Glomerular endothelial cell (primary cell): Measurements from ENCODE around the gene C1orf159. TPM values are rescaled to one million over a fixed set of nuclear protein-coding genes. Genes with fewer than 3 reads are reported as not detected.

Source experiments
- DNase-seq: peaks from one replicate; pipeline ENCODE4 v3.0.0-alpha.2; 2011; ENCODE audit warnings: low read depth, low spot score; ENCODE audit errors: extremely low read depth
- total RNA-seq: library from RNA; depleted of rRNA; stranded (reverse); fragments of >200 nt; gene quantifications from 2 replicates; pipeline ENCODE4 v1.2.3, GENCODE V29; 2015

The C1orf159 gene
- total RNA-seq, 1 donor from 2014 or later, result 32.1 TPM

GRCh38 chr1:1094981-1095380 lies 20.9 kb downstream of the C1orf159 start:
- DNase-seq, result no peak

DNA sequence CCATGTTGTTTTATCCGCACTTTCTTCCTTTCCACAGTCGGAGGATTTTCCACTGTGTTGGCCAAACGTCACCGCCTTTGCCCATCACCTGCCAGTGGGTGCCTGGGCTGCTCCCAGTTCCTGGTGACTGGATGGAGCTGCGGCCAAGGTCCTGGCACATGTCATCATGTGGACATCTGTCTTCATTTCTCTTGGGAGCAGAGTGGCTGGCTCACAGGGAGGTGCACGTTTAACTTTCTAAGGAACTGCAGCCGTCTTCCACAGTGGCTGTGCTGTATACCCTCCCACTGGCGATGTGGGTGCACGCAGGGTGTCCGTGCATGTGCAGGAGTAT lies 22.3 kb downstream of the C1orf159 start:
- DNase-seq, result no peak

GRCh38 chr1:1092894-1093609 lies 22.8 kb downstream of the C1orf159 start:
- no peak for DNase-seq

- no peak for DNase-seq
Measured at GRCh38 chr1:1092149-1092855, 23.6 kb downstream of the C1orf159 start.

DNA sequence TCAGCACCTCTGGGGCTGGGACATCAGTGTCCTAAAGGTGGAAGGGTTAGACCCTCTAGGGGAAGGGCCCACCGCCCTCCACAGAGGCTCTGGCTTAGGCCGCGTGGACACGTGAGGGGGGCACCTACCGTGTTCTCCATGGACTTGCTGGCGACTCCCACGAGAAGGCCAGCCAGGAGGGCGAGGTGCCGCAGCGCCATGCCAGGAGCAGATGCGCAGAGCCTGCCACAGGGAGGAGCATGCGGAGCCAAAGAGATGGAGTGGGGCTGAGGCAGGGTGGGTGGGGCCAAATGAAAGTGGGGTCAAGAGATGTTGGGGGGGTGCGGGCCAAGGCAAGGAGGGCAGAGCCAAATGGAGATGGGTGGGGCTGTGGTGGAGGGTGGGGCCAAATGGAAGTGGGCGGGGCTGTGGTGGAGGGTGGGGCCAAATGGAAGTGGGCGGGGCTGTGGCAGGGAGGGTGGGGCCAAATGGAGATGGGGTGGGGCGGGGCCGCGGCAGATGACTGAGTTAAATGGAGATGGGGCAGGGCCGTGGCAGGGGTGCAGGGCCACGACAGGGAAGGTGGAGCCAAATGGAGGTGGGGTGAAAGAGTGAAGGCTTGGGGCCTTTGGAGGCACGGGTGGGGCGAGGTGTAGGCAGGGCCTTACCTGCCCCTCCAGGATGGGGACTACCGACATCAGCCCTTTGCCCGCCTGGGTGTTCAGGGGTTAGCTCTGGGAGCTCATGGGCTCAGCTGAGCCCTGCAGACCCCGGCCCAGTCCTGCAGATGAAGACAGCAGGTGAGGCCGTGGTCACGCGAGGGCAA lies 24.3 kb downstream of the C1orf159 start:
- no peak for DNase-seq

DNA sequence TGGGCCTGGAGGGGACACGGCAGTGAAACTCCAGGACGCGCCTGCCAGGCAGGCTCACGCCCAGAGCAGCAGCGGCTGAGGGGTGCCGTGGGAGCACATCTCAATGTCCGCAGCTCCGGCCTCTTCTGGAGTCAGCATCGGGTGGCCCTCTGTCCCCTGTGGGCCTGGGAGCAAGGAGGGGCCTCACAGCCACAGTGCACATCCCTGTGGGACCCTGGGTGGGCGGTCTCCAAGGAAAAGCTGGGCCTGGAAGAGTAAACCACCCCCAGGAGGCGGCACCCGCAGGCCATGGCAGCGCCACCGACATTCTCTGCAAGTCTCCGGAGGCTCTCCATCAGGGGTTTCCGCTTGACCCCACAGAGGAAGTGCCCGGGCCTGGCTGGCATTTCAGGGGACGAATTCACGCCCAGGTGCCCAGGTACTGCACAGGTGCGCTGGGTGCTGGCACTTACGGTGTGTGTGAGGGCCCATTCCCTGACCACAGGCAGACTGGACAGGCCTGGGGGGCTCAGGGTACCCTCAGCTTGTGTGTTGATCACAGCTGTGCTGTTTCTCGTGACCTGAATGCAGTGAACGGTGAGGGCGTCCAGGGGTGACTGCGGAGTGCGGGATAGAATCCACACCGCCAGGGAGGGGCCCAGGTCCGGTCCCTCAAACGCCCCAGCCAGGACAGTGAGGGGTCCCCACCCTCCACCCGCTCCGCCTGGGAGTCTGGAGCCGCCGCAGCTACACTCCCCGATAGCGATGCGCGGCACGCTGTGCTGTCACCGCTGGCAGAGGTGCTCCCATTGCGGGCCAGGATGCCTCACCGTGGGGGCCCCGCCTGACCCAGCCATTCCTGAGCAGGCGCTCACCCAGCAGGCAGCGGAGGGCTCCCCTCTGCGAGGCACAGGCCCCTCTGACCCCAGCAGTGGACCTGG lies 25.2 kb downstream of the C1orf159 start:
- no peak for DNase-seq

DNA sequence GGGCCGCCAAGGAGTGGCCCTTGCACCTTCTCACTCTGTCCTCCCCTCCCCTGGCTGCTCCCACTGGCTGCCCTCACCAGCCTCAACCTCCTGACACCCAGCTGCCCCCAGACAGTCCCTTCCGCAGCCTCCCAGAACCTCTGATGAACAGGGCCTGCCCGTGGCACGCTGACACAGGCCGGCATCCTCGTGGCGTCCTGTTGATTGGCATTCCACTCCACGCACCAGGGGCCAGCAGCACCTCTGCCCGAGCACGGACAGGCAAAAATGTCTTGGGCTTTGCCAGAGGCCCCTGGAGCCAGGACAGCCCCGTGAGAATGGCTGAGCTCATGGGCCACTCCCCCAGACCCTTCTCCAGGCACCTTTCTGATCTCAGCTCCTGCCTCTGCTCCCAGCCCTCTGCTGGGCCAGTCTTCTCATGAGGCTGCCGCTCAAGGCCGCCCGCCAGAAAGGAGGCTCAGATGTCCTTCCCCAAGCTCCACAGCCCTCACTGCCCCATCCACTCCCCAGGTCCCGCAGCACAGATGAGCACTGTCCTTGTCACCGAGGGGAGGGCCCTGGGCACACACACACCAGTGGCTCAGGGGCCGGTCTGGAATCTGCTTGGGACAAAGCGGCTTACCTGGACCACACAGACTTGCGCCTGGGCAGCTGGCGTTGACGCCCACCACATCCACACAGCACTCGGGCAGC lies 26.0 kb downstream of the C1orf159 start:
- no peak for DNase-seq

DNA sequence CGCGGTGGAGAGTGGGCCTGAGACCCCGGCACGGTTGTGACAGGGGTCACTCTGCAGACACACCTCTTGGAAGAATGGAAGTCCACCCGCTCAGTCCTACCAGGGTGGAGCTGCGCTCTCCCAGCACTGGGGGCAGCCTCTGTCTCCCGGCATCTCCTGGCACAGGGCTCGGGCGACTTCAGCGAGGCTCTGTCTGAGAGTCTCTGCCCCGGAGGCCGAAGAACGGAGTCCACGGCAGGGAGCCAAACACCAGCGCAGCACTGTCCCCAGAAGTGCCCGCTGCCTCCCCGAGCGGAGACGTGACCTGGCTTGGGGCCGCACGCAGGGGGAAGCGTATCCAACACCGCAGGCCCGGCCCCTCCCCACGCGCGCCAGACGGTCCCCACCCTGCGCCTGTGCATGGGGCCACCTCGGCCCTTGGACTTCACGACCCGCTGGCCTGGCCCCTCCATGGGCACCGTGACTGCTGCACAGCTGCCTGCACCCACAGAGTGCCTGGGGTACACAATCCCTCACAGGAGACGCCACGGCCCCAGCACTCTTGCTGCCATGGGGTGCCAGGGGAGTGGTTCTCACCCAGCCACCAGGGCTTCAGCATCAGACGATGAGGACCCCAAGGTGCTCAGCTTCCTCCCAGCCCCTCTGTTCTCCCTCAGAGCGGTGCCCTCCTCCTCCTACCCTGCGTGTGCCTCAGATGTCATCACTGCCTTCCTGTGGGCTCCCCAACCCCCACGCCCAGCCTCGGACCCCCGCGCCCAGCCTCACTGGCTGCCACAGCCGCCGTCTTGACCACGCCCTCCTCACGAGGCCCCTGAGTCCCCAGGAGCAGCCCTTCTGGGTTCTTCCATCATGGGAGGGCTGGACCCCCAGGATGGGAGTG lies 26.8 kb downstream of the C1orf159 start:
- no peak for DNase-seq

GRCh38 chr1:1088029-1088800 lies 27.7 kb downstream of the C1orf159 start:
- DNase-seq, result no peak

DNA sequence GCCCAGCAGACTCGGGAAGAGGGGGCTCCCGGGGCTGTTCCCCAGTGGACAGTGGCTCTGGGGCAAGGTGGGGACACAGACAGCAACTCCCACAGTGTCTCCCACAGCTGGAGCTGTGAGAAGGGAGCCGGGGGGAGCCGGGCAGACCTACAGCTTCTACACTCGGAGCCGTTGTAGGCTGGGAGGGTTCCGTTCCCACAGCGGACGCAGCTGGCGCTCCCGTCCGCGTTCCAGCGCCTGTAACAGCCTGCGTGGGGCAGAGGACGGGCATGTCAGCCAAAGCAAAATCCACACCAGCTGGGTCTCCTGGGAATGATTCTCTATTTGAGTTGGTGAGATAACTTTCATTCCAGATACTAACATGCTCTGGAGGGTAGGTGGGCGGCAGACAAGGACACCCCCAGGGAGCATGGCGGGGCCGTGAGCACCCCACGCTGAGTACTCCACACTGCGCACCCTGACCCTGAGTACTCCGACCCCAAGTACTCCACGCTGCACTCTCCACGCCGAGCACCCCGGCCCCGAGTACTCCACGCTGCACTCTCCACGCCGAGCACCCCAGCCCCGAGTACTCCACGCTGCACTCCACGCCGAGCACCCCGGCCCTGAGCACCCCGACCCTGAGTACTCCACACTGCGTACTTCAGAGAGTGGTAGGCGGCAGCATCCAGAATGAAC lies 28.4 kb downstream of the C1orf159 start:
- no peak for DNase-seq

- DNase-seq, result no peak
Measured at GRCh38 chr1:1086911-1087341, 29.0 kb downstream of the C1orf159 start.

DNA sequence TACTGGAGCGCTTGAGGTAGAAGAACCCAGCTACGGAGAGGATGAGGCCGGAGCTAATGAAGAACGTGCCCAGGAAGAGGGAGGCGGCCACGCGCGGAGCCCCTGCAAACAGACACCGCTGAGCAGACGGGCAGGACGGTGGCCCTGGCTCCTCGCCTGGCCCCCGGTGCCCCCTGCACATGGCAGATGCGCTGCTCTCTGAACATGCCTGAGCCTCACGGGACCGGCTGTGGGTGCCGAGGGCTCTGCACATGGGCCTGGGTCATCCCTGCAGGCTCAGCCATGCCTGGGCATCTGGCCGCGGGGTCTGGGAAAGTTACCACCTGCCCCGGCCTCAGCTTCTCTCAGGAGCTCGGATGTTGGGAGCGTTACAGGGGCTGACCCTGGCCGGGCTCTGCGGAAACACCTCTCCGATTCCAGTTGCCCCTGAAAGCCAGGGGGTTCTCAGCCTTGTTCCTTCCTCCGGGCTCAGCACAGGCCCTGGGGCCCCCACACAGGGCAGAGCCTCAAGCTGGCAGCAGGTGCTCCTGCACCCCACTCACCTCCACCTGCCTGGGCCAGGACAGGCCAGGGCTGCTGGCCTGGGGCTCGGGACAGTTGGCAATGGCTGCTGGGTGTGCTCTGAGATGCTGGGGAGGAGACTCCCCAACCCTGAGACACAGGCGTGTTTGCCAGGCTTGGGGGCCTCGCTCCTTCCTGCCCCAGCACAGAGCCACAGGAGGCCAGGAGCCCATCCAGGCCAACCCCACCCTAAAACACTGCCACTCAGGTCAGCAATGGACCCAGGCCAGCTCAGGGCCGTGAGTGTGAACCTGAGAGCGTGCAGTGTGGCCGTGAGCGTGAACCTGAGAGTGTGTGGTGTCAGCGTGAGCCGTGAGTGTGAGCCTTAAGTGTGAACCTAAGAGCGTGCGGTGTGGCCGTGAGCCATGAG lies 29.7 kb downstream of the C1orf159 start:
- DNase-seq, result no peak

- no peak for DNase-seq
Measured at GRCh38 chr1:1085171-1085841, 30.6 kb downstream of the C1orf159 start.

DNA sequence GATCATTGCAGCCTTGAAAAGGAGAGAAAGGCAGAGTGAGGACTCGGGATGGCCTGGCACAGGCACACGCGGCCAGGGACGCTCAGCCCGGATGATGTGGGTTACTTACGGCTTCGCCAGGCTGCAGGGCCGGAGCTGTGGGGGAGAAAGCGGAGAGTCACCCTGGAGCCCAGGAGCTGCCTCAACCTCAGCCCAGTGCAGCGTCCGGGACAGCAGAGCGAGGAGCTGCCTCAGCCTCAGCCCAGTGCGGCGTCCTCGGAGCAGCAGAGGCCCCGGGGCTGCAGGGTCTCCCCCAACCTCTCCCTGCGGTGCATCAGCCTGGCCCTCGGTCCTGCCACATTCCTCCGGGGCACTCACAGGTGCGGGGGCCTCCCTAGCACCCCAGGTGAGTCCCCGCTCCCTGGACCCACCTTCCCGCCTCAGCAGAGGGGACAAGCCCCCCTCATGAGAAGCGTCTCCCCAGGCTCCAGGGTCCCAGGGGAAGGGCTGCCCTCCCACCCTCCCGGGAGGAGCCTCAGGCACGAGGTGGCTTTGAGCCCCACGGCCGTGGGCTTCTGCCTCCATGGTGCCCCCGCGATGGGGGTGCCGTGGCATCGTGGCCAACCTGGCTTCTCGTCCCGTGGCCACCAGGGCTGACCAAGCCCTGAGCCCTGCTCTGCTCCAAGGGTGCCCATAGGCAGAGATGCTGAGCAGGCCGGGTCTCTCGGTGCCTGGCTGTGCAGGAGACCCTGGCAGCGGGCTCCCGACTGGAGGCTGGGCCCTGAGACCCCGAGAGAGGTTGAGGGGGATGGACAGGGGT lies 31.3 kb downstream of the C1orf159 start:
- no peak for DNase-seq
